ENCODE data around the gene IMMP2L.
"Not testable (repeated sequence)": the region's sequence is repeated elsewhere in the genome, so short reads cannot be mapped to it uniquely, and the experiment has no call there.

IMMP2L gene

GRCh38 chr7:110673148-110673547 is 889.1 kb downstream of the IMMP2L start:
- H3K36me3 ChIP-seq, result no peaks in the 10 kb centered on the region
- no peaks in the 10 kb centered on the region for H3K27me3 ChIP-seq
- no peaks in the 10 kb centered on the region for H3K9me3 ChIP-seq
- H3K4me3 ChIP-seq (ENCODE audit: low read depth, low read length), result no peak overlapping the region
- H3K4me1 ChIP-seq, result no peaks in the 10 kb centered on the region
- no peak for TF ChIP-seq CTCF (IDR thresholded peaks at IDR 0.05; ENCODE audit: low read depth, low read length)
- no peak for DNase-seq

- no peaks in the 10 kb centered on the region for H3K27me3 ChIP-seq
- no peaks in the 10 kb centered on the region for H3K4me1 ChIP-seq
- no peak for DNase-seq
- no peak overlapping the region for H3K4me3 ChIP-seq (ENCODE audit: low read depth, low read length)
- TF ChIP-seq CTCF (IDR thresholded peaks at IDR 0.05; ENCODE audit: low read depth, low read length), result no peak
- no peaks in the 10 kb centered on the region for H3K9me3 ChIP-seq
- H3K36me3 ChIP-seq, result no peaks in the 10 kb centered on the region
These were observed 892.9 kb downstream of the IMMP2L start for GRCh38 chr7:110669410-110669809.

DNA sequence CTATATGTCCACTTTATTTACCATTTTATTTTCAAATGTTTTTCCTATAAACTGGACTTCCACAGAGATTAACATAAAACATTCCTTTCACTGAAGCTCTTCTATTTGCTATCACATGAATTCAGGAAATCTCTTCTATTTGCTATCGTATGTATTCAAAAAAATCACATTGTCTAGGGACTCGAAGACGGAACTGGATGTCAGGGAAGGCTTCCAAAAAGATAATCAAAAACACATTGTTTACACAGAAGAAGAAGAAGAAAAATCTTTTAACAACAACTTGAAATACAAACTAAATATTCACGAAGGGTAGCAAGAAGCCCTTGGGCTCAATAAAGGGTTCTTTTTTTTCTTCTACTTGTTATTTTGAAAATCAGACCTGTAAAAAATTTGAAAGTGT is 897.5 kb downstream of the IMMP2L start:
- Histone ChIP-seq H3K27me3 (no peaks in the 10 kb centered on the region), H3K36me3 (no peaks in the 10 kb centered on the region), H3K4me1 (no peaks in the 10 kb centered on the region), H3K9me3 (peaks cover 3% of the 10 kb centered on the region; the same call in 1 of the 2 replicates), H3K4me3 (ENCODE audit: low read depth, low read length) (no peak overlapping the region)
- no peak for DNase-seq
- TF ChIP-seq CTCF (IDR thresholded peaks at IDR 0.05; ENCODE audit: low read depth, low read length), result no peak

GRCh38 chr7:110660637-110661036 is 901.7 kb downstream of the IMMP2L start:
- H3K9me3 ChIP-seq; H3K4me3 ChIP-seq (ENCODE audit: low read depth, low read length); DNase-seq; H3K36me3 ChIP-seq; H3K27me3 ChIP-seq; H3K4me1 ChIP-seq: not testable (repeated sequence)

DNA sequence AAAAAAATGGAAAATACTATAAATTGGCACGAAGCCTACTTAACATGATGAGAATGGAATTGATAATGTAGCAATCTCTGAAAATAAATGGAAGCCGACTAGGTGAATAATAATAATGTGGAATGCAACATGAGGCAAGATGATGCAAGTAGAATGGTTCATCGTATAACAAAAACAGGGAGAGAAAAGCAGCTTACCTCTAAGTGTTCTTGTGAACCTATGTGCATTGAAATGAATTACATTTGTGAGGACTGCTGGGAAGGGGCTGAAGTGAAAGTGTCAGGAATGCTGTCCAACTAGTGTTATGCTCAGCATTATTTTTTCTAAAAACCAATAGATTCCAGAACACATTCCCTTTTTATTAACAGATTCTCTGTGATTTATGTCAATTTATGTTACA is 912.0 kb downstream of the IMMP2L start:
- Histone ChIP-seq H3K36me3 (no peaks in the 10 kb centered on the region), H3K9me3 (no peaks in the 10 kb centered on the region), H3K4me3 (ENCODE audit: low read depth, low read length) (no peak overlapping the region), H3K27me3 (no peaks in the 10 kb centered on the region), H3K4me1 (peaks cover 20% of the 10 kb centered on the region)
- no peak for TF ChIP-seq CTCF (IDR thresholded peaks at IDR 0.05; ENCODE audit: low read depth, low read length)
- DNase-seq, result no peak

- Histone ChIP-seq H3K9me3 (no peaks in the 10 kb centered on the region), H3K27me3 (no peaks in the 10 kb centered on the region), H3K4me3 (ENCODE audit: low read depth, low read length) (no peak overlapping the region), H3K4me1 (peaks cover 27% of the 10 kb centered on the region), H3K36me3 (no peaks in the 10 kb centered on the region)
- TF ChIP-seq CTCF (IDR thresholded peaks at IDR 0.05; ENCODE audit: low read depth, low read length), result no peak
- DNase-seq, result no peak
These were observed 915.0 kb downstream of the IMMP2L start for GRCh38 chr7:110647266-110647665.

DNA sequence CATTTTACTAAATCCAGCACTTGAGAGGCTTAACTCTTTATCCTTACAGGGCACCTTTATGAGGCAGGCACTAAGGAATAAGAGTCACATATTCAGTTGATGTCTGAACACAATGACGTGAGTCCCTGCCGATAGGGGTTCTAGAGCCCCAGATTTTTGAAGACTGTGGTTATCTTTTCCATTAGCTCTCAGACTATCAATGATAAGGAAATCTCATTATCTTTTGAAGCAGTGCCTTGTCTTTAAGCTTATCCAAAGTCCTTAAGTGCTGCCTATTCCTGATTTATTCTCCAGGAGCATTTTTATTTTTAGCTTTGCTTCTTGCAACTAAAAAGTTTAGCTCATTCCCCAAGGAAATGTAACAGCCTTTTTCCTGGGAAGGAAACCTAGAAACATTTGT is 915.5 kb downstream of the IMMP2L start:
- Histone ChIP-seq H3K27me3 (no peaks in the 10 kb centered on the region), H3K36me3 (no peaks in the 10 kb centered on the region), H3K4me1 (peaks cover 27% of the 10 kb centered on the region), H3K4me3 (ENCODE audit: low read depth, low read length) (no peak overlapping the region), H3K9me3 (no peaks in the 10 kb centered on the region)
- no peak for TF ChIP-seq CTCF (IDR thresholded peaks at IDR 0.05; ENCODE audit: low read depth, low read length)
- DNase-seq, result no peak

Measured in BE2C (cell line).